DOHH2 (cell line): Measurements from ENCODE around the gene TAF11L14.

Experiments used
- H3F3A ChIP-seq: fragments of 200-600 bp; sonication (generic), shearing (Covaris generic); 2 replicates; pipeline ENCODE4 v1.6.0; 2016; ENCODE audit warnings: antibody characterized with exemption, mild to moderate bottlenecking; ENCODE audit not compliant: control insufficient read depth, insufficient read depth
- H3K27ac ChIP-seq: fragments of 200-600 bp; sonication (generic); 2 replicates; pipeline ENCODE4 v1.5.1; 2014; ENCODE audit warnings: low read depth, mild to moderate bottlenecking, low read length, moderate library complexity
- H3K27me3 ChIP-seq: fragments of 200-600 bp; sonication (generic); 2 replicates; pipeline ENCODE4 v1.6.1; 2014; ENCODE audit warnings: mild to moderate bottlenecking, low read length, mixed read lengths; ENCODE audit not compliant: control insufficient read depth
- H3K36me3 ChIP-seq: fragments of 200-600 bp; sonication (generic); 2 replicates; pipeline ENCODE4 v1.6.1; 2014; ENCODE audit warnings: mild to moderate bottlenecking, low read length, moderate library complexity, mixed read lengths; ENCODE audit not compliant: control insufficient read depth
- H3K4me1 ChIP-seq: fragments of 200-600 bp; sonication (generic); 2 replicates; pipeline ENCODE4 v1.6.1; 2014; ENCODE audit warnings: mild to moderate bottlenecking, low read length, mixed read lengths; ENCODE audit not compliant: control insufficient read depth
- H3K4me2 ChIP-seq: fragments of 200-600 bp; sonication (generic); 2 replicates; pipeline ENCODE4 v1.6.0; 2014; ENCODE audit warnings: mild to moderate bottlenecking, low read length, moderate library complexity
- H3K4me3 ChIP-seq: fragments of 200-600 bp; sonication (generic); 2 replicates; pipeline ENCODE4 v1.5.1; 2014; ENCODE audit warnings: mild to moderate bottlenecking, low read length, mixed read lengths
- H3K79me2 ChIP-seq: fragments of 200-600 bp; sonication (generic); 2 replicates; pipeline ENCODE4 v1.6.1; 2014; ENCODE audit warnings: mild to moderate bottlenecking, low read length, mixed read lengths; ENCODE audit not compliant: control insufficient read depth
- H3K9me2 ChIP-seq: fragments of 200-600 bp; sonication (generic); replicated peaks from 2 replicates; pipeline ENCODE4 v1.6.1; 2014; ENCODE audit warnings: mild to moderate bottlenecking, low read length, mixed read lengths; ENCODE audit not compliant: control insufficient read depth
- H3K9me3 ChIP-seq: fragments of 200-600 bp; sonication (generic); 2 replicates; pipeline ENCODE4 v1.6.1; 2014; ENCODE audit warnings: antibody characterized with exemption, low read length, mixed read lengths; ENCODE audit not compliant: control insufficient read depth, insufficient read depth
- H4K20me1 ChIP-seq: fragments of 200-600 bp; sonication (generic); 2 replicates; pipeline ENCODE4 v1.6.0; 2014; ENCODE audit warnings: low read depth, mild to moderate bottlenecking, antibody characterized with exemption, low read length, moderate library complexity; ENCODE audit not compliant: control insufficient read depth, insufficient read depth
- EZH2phosphoT487 ChIP-seq: fragments of 200-600 bp; sonication (generic); IDR thresholded peaks from 2 replicates; pipeline ENCODE4 v1.6.1; 2017; ENCODE audit warnings: borderline replicate concordance, mild to moderate bottlenecking, antibody characterized with exemption, low read length, moderate library complexity, mixed read lengths
- TF ChIP-seq, protein P1 (sequence below): fragments of 200-600 bp; sonication (generic); IDR thresholded peaks from one replicate; pipeline ENCODE4 v1.5.1; 2014; ENCODE audit warnings: antibody characterized with exemption, mild to moderate bottlenecking, low read depth, low read length; ENCODE audit not compliant: poor library complexity, severe bottlenecking

Gene TAF11L14

DNA sequence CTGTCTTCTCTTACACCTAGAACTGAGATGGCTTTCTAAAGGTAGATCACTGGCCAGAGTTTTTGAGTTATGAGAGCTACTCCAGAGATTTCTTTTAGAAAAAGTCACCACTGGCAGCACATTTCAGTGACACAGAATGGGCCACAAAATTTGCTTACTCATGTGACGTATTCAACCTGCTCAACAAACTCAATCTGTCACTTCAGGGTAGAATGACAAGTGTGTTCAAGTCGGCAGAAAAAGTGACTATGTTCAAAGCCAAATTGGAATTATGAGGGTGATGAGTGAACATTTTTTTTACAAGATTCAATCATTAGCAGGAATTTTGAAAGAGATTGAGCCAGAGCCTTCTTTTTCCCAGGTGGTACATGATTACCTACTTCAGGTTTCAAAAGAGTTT is 46.5 kb downstream of the TAF11L14 start:
- TF ChIP-seq EZH2phosphoT487, result no peak
- TF ChIP-seq, protein P1, sequence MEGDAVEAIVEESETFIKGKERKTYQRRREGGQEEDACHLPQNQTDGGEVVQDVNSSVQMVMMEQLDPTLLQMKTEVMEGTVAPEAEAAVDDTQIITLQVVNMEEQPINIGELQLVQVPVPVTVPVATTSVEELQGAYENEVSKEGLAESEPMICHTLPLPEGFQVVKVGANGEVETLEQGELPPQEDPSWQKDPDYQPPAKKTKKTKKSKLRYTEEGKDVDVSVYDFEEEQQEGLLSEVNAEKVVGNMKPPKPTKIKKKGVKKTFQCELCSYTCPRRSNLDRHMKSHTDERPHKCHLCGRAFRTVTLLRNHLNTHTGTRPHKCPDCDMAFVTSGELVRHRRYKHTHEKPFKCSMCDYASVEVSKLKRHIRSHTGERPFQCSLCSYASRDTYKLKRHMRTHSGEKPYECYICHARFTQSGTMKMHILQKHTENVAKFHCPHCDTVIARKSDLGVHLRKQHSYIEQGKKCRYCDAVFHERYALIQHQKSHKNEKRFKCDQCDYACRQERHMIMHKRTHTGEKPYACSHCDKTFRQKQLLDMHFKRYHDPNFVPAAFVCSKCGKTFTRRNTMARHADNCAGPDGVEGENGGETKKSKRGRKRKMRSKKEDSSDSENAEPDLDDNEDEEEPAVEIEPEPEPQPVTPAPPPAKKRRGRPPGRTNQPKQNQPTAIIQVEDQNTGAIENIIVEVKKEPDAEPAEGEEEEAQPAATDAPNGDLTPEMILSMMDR, result no peak
- Histone ChIP-seq H3K9me2 (no peaks in the 10 kb centered on the region), H3K4me2 (no peak overlapping the region), H3K27ac (no peak overlapping the region), H3F3A (no peaks in the 10 kb centered on the region), H3K79me2 (no peaks in the 10 kb centered on the region), H3K36me3 (no peaks in the 10 kb centered on the region), H3K27me3 (no peaks in the 10 kb centered on the region), H4K20me1 (no peaks in the 10 kb centered on the region), H3K4me3 (no peak overlapping the region), H3K4me1 (no peaks in the 10 kb centered on the region), H3K9me3 (no peaks in the 10 kb centered on the region)
